AG04450 (cell line): ENCODE measurements around the gene CACNA2D3. TPM values are rescaled to one million over a fixed set of nuclear protein-coding genes. Genes with fewer than 3 reads are reported as not detected.

Experiments
- CTCF ChIA-PET: fragments of 300-600, 350-600 bp; formaldehyde crosslinking; extraction: SDS; loops from one replicate; lab custom pipeline; 2022; ENCODE audit warnings: antibody characterized with exemption, inconsistent platforms; lab: Charles Lee
- POLR2A ChIA-PET: fragments of 350-600 bp; formaldehyde crosslinking; extraction: SDS; loops from one replicate; lab custom pipeline; 2021; ENCODE audit warnings: antibody characterized with exemption, inconsistent platforms; lab: Yijun Ruan, JAX
- DNase-seq: peaks from one replicate; pipeline ENCODE4 v3.0.0-alpha.2; 2011; ENCODE audit warnings: low read depth, low spot score
- H3K27ac ChIP-seq: one replicate; pipeline ENCODE4 v1.5.1; 2012; ENCODE audit warnings: low read depth, low read length, control low read depth
- H3K27me3 ChIP-seq: one replicate; pipeline ENCODE4 v1.6.0; 2012; ENCODE audit warnings: low read length; ENCODE audit not compliant: control insufficient read depth, insufficient read depth
- H3K4me3 ChIP-seq: 2 replicates; pipeline ENCODE4 v1.5.1; 2011; ENCODE audit warnings: mild to moderate bottlenecking, low read depth, low read length, control low read depth
- H3K9me3 ChIP-seq: 2 replicates; pipeline ENCODE4 v1.5.1; 2012; ENCODE audit warnings: low read length; ENCODE audit not compliant: control insufficient read depth, insufficient read depth
- polyA plus RNA-seq: library from polyadenylated mRNA; depleted of rRNA; stranded (reverse); fragments of >200 nt; gene quantifications from 2 replicates; pipeline ENCODE4 v1.2.3, GENCODE V29; 2011
- TF ChIP-seq, protein P1 (sequence below): IDR thresholded peaks from 2 replicates; pipeline ENCODE4 v1.5.1; 2011; ENCODE audit warnings: low read depth, low read length, control low read depth, inconsistent platforms

The CACNA2D3 gene
- polyA plus RNA-seq, 1 experiment, result 0.32 TPM

DNA sequence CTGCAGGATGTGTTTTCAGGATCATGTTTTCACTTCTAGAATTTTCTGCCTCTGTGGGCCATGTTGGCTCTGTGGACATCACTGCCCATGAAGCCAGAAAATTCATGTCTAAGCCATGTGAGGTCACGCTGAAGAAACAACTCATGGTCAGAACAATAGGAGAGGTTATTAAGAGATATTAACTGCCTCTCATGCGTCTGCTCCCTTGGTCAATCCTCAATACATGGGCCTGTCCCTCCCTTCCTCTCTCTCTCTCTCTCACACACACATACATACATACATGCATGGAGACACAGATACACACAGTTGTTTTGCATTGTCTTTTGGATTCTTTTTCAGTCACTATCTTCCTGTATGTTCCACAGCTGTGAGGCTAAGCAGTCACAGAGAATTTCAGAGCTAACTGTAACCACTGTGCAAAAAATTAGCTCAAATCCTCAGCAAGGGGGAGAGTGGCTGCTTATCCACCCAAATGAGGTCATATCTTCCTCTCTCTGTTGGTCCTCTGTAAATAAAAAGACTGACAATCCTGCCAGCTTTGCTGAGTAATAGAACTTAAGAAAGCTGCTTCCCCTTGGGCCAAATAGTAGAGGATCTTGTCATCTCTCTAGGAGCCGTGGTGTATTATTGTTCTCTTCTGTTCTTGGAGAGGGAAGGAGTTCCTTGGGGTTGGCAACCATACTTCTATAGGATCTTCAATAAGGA is 759.9 kb downstream of the CACNA2D3 start:
- DNase-seq, result peak; percentile 73
- no peaks in the 10 kb centered on the region for H3K9me3 ChIP-seq
- CTCF ChIA-PET, result interaction anchor here (1.0 to 1.5 kb wide), 2 partner anchors 9 to 841 kb away, joined by 3 read pairs; no protein-coding TSS in a partner anchor
- no peaks in the 10 kb centered on the region for H3K27me3 ChIP-seq
- TF ChIP-seq, protein P1, sequence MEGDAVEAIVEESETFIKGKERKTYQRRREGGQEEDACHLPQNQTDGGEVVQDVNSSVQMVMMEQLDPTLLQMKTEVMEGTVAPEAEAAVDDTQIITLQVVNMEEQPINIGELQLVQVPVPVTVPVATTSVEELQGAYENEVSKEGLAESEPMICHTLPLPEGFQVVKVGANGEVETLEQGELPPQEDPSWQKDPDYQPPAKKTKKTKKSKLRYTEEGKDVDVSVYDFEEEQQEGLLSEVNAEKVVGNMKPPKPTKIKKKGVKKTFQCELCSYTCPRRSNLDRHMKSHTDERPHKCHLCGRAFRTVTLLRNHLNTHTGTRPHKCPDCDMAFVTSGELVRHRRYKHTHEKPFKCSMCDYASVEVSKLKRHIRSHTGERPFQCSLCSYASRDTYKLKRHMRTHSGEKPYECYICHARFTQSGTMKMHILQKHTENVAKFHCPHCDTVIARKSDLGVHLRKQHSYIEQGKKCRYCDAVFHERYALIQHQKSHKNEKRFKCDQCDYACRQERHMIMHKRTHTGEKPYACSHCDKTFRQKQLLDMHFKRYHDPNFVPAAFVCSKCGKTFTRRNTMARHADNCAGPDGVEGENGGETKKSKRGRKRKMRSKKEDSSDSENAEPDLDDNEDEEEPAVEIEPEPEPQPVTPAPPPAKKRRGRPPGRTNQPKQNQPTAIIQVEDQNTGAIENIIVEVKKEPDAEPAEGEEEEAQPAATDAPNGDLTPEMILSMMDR, result no peak
- peak overlapping the region; percentile 13 for H3K27ac ChIP-seq
- H3K4me3 ChIP-seq, result no peak overlapping the region
- POLR2A ChIA-PET, result interaction anchor here (1.2 kb wide), 1 partner anchor 9 kb away, joined by 8 read pairs; no protein-coding TSS in a partner anchor

DNA sequence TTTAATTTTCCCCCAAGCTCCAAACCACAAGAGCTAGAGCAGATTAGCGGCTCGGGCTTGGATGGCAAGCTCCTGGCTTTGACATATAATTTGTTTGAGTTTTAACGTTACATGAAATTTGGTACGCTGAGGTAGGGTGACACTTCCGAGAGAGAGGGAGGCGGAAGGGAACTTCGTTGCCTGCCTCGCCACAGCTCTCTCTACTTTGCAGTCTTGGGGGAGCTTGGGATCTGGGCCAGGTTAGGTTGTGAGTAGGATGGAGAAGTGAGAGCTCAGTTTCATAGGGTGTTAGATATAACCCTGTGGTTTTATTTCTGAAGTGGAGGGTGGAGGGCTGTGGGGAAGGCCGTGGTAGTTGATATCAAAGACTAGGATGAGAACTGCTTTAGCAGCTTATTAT is 765.8 kb downstream of the CACNA2D3 start:
- Histone ChIP-seq H3K27ac (no peak overlapping the region), H3K27me3 (no peaks in the 10 kb centered on the region), H3K9me3 (no peaks in the 10 kb centered on the region), H3K4me3 (no peak overlapping the region)
- POLR2A ChIA-PET, result no interaction called here
- no peak for DNase-seq
- CTCF ChIA-PET, result interaction anchor here (1.1 kb wide), 1 partner anchor 35 kb away, joined by 3 read pairs; no protein-coding TSS in a partner anchor
- TF ChIP-seq, protein P1, result no peak

DNA sequence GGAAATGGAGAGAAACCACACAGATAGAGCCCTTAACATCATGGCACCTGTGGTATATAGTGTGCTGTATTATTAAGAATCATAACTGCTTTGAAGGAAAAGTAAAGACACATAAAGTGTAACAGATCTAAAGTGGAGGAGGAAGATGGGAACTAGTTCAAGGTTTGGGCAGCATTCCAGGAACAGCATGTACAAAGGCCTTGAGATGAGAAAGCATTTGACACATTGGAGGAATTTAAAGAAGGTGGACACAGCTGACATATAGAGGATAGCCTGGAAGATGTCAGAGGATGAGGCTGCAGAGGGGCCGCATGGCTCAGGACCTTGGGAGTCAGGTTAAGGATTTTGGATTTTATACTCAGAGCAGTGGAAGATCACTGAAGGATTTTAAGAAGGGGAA is 766.5 kb downstream of the CACNA2D3 start:
- TF ChIP-seq, protein P1, result no peak
- no peak for DNase-seq
- Histone ChIP-seq H3K4me3 (no peak overlapping the region), H3K9me3 (no peaks in the 10 kb centered on the region), H3K27ac (no peak overlapping the region), H3K27me3 (no peaks in the 10 kb centered on the region)
- ChIA-PET POLR2A (no interaction called here), CTCF (no interaction called here)

DNA sequence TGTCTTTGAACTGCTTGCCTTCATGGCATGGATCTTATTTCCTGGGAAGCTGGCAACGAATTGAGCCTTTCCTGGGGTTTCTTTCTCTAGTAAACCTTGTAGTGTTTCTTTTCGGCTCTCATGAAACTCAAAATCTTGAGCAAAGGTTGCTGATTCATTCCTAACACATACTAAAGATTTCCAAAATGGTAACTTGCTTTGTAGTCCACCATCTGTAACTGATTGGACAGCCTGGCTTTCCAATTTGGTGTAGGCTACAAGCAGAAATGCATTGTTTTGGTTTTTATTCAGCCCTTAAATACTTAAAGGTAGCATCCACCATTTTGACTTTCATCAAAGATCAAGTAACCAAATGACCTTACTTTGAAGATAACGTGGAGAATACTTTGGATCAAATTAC is 767.4 kb downstream of the CACNA2D3 start:
- ChIA-PET CTCF (interaction anchor here (0.7 to 1.4 kb wide), 3 partner anchors 21 to 259 kb away, joined by 3 to 4 read pairs (median 3); no protein-coding TSS in a partner anchor), POLR2A (no interaction called here)

DNA sequence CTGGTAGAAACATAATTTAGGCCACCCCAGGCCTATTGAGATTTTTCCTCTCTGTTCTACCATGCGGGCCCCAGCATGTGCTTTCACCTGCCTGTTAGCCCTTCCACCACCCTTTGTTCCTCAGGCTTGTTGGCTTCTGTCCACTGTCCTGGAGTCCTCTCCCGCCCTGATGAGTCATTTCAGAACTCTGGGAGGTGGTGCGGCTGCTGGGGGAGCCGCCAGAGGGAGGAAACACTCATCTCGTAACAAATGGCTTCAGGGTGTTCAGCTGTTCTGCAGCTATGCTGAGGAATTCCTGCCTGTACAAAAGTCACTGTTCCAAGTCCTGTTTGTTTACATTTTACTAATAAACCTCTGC is 769.2 kb downstream of the CACNA2D3 start:
- CTCF ChIA-PET, result interaction anchor here (0.6 to 2.0 kb wide), 3 partner anchors 9 to 17 kb away, joined by 3 to 4 read pairs (median 4); no protein-coding TSS in a partner anchor
- Histone ChIP-seq H3K27ac (peak overlapping the region; percentile 85), H3K4me3 (no peak overlapping the region), H3K9me3 (no peaks in the 10 kb centered on the region), H3K27me3 (no peaks in the 10 kb centered on the region)
- POLR2A ChIA-PET, result interaction anchor here (0.6 to 1.0 kb wide), 5 partner anchors 9 to 596 kb away, joined by 3 to 8 read pairs (median 3); partner anchors contain the start of gene WNT5A
- peak; percentile 88 for DNase-seq
- TF ChIP-seq, protein P1, result peak; percentile 68

More for the DNA sequence above, 767.4 kb downstream of the CACNA2D3 start:
- TF ChIP-seq, protein P1, result no peak
- DNase-seq, result no peak
- no peaks in the 10 kb centered on the region for H3K27me3 ChIP-seq
- H3K27ac ChIP-seq, result no peak overlapping the region
- no peak overlapping the region for H3K4me3 ChIP-seq
- H3K9me3 ChIP-seq, result no peaks in the 10 kb centered on the region
